HepG2 (cell line): Measurements from ENCODE around the gene UBR7. TPM values are rescaled to one million over a fixed set of nuclear protein-coding genes. Genes with fewer than 3 reads are reported as not detected.

Experiments used
- AGO2 ChIP-seq: fragments of 200-400 bp; formaldehyde crosslinking; optimal IDR thresholded peaks from 2 replicates; pipeline ENCODE3; 2017; ENCODE audit warnings: mild to moderate bottlenecking, low read depth, low read length, moderate library complexity
- ASH2L ChIP-seq: fragments of 300-600, 200-600 bp; sonication (generic); IDR thresholded peaks from 2 replicates; pipeline ENCODE4 v1.7.0; 2017; ENCODE audit warnings: low read depth, mild to moderate bottlenecking, moderate library complexity, mixed read lengths, low read length; ENCODE audit not compliant: insufficient read length
- JDP2 ChIP-seq: sonication (generic); formaldehyde crosslinking; IDR thresholded peaks from 2 replicates; pipeline ENCODE4 v1.8.1; 2022; ENCODE audit warnings: missing genetic modification reagents, borderline replicate concordance
- KLF12 ChIP-seq: sonication (generic); formaldehyde crosslinking; IDR thresholded peaks from 2 replicates; pipeline ENCODE4 v1.4.0; 2020; ENCODE audit warnings: missing genetic modification reagents, borderline replicate concordance
- MBNL3 ChIP-seq: fragments of 250-450 bp; sonication (Bioruptor Pico); conservative IDR thresholded peaks from 2 replicates; pipeline ENCODE4 v1.8.0; 2022; ENCODE audit warnings: mild to moderate bottlenecking, inconsistent platforms
- MYNN ChIP-seq: sonication (generic); formaldehyde crosslinking; IDR thresholded peaks from 2 replicates; pipeline ENCODE4 v1.4.0; 2020; ENCODE audit warnings: mild to moderate bottlenecking, low read depth, missing genetic modification reagents
- REL ChIP-seq: sonication (generic); formaldehyde crosslinking; conservative IDR thresholded peaks from 2 replicates; pipeline ENCODE4 v1.8.0; 2022; ENCODE audit warnings: mild to moderate bottlenecking, missing genetic modification reagents, moderate library complexity
- SATB2 ChIP-seq: sonication (generic); formaldehyde crosslinking; IDR thresholded peaks from 2 replicates; pipeline ENCODE4 v1.5.0; 2020; ENCODE audit warnings: missing genetic modification reagents
- SMAD3 ChIP-seq: sonication (generic); formaldehyde crosslinking; IDR thresholded peaks from 2 replicates; pipeline ENCODE4 v1.4.0; 2020; ENCODE audit warnings: missing genetic modification reagents
- ZMYM2 ChIP-seq: sonication (generic); formaldehyde crosslinking; IDR thresholded peaks from 2 replicates; pipeline ENCODE4 v1.8.0; 2022; ENCODE audit warnings: mild to moderate bottlenecking, missing genetic modification reagents
- ZNF274 ChIP-seq: sonication (generic); formaldehyde crosslinking; IDR thresholded peaks from 2 replicates; pipeline ENCODE4 v1.5.1; 2020; ENCODE audit warnings: mild to moderate bottlenecking, missing genetic modification reagents
- ZNF34 ChIP-seq: sonication (generic); formaldehyde crosslinking; IDR thresholded peaks from 2 replicates; pipeline ENCODE4 v1.4.0; 2020; ENCODE audit warnings: mild to moderate bottlenecking, missing genetic modification reagents, borderline replicate concordance
- ZNF562 ChIP-seq: sonication (generic); formaldehyde crosslinking; IDR thresholded peaks from 2 replicates; pipeline ENCODE4 v1.8.0; 2022; ENCODE audit warnings: missing genetic modification reagents, borderline replicate concordance
- ZNF839 ChIP-seq: sonication (generic); formaldehyde crosslinking; IDR thresholded peaks from 2 replicates; pipeline ENCODE4 v1.4.0; 2020; ENCODE audit warnings: missing genetic modification reagents, mild to moderate bottlenecking, borderline replicate concordance
- polyA plus RNA-seq, 8 experiments: library from polyadenylated mRNA; depleted of rRNA in 3 of 8; stranded (reverse) in 7 of 8; unstranded in 1 of 8; fragments of >200 nt; fragmentation: Illumina TruSeq in 4 of 8; extraction: Trizol in 4 of 8; gene quantifications; 2 replicates each; pipeline versions ENCODE4 v1.2.1 to v1.2.3, GENCODE V29; 2011 to 2016; ENCODE audit warnings: low read depth in 4 of 8, missing spikeins in 1 of 8, mixed read lengths in 1 of 8; ENCODE audit not compliant: insufficient read depth in 1 of 8
- total RNA-seq, 5 experiments: library from RNA; depleted of rRNA; stranded (reverse); fragments of >200 nt; fragmentation: Illumina TruSeq; extraction: Trizol; gene quantifications; 2 replicates each; pipeline ENCODE4 v1.2.3, GENCODE V29; 2016; ENCODE audit warnings: low read depth in 1 of 5
- TF ChIP-seq, protein P1 (sequence below): fragments of 450-650 bp; IDR thresholded peaks from 2 replicates; pipeline ENCODE4 v1.6.1; 2016
- TF ChIP-seq, protein P2 (sequence below): sonication (generic); formaldehyde crosslinking; IDR thresholded peaks from 2 replicates; pipeline ENCODE4 v1.4.0; 2020; ENCODE audit warnings: mild to moderate bottlenecking, low read depth, missing genetic modification reagents
- TF ChIP-seq, protein P3 (sequence below): sonication (generic); formaldehyde crosslinking; IDR thresholded peaks from 2 replicates; pipeline ENCODE4 v1.8.1; 2022; ENCODE audit warnings: mild to moderate bottlenecking, missing genetic modification reagents
- TF ChIP-seq, protein P4 (sequence below): sonication (generic); formaldehyde crosslinking; IDR thresholded peaks from 2 replicates; pipeline ENCODE4 v1.4.0; 2020; ENCODE audit warnings: missing genetic modification reagents

Gene UBR7
- total and polyA plus RNA-seq, 2 of the 13 experiments (the other 11 are each of a cell fraction or from before 2014, with no cell fraction given): 11.0 to 19.7 TPM

DNA sequence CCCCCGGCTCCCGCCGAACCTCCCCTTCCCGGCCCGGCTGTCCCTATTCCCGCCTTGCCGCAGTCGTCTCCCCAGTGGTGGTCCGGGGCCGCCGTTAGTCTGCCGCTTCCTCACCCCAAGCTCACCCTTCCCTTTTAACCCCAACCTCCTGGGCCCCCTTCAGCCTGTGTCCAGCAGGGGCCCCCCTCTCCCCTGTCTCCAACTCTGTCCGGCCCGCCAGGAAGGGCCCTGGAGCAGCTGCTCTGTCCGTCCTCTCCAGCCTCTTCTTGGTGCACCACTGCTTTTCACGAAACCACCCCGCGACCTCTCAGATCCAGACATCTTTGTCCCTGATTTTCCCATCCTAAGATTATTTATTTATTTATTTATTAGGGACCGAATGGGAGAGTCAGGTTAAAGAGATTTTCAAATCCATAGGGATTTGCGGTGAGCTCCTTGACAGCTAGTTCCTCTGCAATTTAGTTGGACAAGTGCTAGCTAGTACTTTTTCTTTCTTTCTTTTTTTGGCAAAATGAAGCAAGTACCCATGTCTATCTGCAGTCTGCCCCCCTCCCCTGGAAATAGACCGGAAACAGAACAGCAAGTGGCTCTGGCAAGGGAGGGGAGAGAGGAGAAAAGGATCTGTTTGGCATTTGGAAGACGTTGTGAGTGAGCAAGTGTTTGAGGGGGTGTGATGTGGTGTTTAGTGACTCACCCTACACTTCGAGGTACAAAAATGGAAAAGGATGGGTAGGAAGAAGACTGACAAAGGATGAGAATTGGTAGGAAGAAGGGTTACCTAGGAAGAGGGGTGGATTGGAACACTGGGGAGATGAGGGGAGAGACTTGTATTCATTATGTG is 632 bp downstream of the UBR7 start (continued):
- no peak for TF ChIP-seq JDP2
- TF ChIP-seq, protein P1, sequence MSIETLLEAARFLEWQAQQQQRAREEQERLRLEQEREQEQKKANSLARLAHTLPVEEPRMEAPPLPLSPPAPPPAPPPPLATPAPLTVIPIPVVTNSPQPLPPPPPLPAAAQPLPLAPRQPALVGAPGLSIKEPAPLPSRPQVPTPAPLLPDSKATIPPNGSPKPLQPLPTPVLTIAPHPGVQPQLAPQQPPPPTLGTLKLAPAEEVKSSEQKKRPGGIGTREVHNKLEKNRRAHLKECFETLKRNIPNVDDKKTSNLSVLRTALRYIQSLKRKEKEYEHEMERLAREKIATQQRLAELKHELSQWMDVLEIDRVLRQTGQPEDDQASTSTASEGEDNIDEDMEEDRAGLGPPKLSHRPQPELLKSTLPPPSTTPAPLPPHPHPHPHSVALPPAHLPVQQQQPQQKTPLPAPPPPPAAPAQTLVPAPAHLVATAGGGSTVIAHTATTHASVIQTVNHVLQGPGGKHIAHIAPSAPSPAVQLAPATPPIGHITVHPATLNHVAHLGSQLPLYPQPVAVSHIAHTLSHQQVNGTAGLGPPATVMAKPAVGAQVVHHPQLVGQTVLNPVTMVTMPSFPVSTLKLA: no peak
- TF ChIP-seq SMAD3 (CRISPR knock-in tag): no peak; the same call in 1 of the 2 replicates
- no peak for TF ChIP-seq AGO2
- TF ChIP-seq, protein P2, sequence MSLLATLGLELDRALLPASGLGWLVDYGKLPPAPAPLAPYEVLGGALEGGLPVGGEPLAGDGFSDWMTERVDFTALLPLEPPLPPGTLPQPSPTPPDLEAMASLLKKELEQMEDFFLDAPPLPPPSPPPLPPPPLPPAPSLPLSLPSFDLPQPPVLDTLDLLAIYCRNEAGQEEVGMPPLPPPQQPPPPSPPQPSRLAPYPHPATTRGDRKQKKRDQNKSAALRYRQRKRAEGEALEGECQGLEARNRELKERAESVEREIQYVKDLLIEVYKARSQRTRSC (CRISPR knock-in tag): 0 out of 2 replicates have a peak, but pooled peaks have one; percentile 55
- TF ChIP-seq, protein P3, sequence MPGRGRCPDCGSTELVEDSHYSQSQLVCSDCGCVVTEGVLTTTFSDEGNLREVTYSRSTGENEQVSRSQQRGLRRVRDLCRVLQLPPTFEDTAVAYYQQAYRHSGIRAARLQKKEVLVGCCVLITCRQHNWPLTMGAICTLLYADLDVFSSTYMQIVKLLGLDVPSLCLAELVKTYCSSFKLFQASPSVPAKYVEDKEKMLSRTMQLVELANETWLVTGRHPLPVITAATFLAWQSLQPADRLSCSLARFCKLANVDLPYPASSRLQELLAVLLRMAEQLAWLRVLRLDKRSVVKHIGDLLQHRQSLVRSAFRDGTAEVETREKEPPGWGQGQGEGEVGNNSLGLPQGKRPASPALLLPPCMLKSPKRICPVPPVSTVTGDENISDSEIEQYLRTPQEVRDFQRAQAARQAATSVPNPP: 0 out of 2 replicates have a peak, but pooled peaks have one; percentile 36
- peak; percentile 5 for TF ChIP-seq ASH2L
- no peak for TF ChIP-seq ZNF274 (CRISPR knock-in tag)
- no peak for TF ChIP-seq ZNF562
- TF ChIP-seq SATB2 (CRISPR knock-in tag): no peak
- TF ChIP-seq, protein P4, sequence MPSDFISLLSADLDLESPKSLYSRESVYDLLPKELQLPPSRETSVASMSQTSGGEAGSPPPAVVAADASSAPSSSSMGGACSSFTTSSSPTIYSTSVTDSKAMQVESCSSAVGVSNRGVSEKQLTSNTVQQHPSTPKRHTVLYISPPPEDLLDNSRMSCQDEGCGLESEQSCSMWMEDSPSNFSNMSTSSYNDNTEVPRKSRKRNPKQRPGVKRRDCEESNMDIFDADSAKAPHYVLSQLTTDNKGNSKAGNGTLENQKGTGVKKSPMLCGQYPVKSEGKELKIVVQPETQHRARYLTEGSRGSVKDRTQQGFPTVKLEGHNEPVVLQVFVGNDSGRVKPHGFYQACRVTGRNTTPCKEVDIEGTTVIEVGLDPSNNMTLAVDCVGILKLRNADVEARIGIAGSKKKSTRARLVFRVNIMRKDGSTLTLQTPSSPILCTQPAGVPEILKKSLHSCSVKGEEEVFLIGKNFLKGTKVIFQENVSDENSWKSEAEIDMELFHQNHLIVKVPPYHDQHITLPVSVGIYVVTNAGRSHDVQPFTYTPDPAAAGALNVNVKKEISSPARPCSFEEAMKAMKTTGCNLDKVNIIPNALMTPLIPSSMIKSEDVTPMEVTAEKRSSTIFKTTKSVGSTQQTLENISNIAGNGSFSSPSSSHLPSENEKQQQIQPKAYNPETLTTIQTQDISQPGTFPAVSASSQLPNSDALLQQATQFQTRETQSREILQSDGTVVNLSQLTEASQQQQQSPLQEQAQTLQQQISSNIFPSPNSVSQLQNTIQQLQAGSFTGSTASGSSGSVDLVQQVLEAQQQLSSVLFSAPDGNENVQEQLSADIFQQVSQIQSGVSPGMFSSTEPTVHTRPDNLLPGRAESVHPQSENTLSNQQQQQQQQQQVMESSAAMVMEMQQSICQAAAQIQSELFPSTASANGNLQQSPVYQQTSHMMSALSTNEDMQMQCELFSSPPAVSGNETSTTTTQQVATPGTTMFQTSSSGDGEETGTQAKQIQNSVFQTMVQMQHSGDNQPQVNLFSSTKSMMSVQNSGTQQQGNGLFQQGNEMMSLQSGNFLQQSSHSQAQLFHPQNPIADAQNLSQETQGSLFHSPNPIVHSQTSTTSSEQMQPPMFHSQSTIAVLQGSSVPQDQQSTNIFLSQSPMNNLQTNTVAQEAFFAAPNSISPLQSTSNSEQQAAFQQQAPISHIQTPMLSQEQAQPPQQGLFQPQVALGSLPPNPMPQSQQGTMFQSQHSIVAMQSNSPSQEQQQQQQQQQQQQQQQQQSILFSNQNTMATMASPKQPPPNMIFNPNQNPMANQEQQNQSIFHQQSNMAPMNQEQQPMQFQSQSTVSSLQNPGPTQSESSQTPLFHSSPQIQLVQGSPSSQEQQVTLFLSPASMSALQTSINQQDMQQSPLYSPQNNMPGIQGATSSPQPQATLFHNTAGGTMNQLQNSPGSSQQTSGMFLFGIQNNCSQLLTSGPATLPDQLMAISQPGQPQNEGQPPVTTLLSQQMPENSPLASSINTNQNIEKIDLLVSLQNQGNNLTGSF: no peak
- no peak for TF ChIP-seq MBNL3 (CRISPR knock-in tag)
- TF ChIP-seq ZNF34 (CRISPR knock-in tag): no peak
- TF ChIP-seq ZMYM2 (CRISPR knock-in tag): no peak
- TF ChIP-seq MYNN: no peak
- TF ChIP-seq KLF12 (CRISPR knock-in tag): no peak
- TF ChIP-seq REL: 0 out of 2 replicates have a peak, but pooled peaks have one; percentile 7
- no peak for TF ChIP-seq ZNF839 (CRISPR knock-in tag)
